Glutamatergic neuron (in vitro differentiated cells): ENCODE measurements around the gene AK8. TPM values are rescaled to one million over a fixed set of nuclear protein-coding genes. Genes with fewer than 3 reads are reported as not detected.

Source experiments
- DNase-seq: peaks from one replicate; pipeline ENCODE4 v3.0.0; 2022
- H3K27ac Mint-ChIP-seq: one replicate; pipeline ENCODE4 v1.8.0; 2020; ENCODE audit warnings: mild to moderate bottlenecking, mixed read lengths, inconsistent platforms; ENCODE audit not compliant: unreplicated experiment
- H3K27me3 Mint-ChIP-seq: one replicate; pipeline ENCODE4 v1.8.0; 2020; ENCODE audit warnings: mild to moderate bottlenecking, moderate library complexity, mixed read lengths, inconsistent platforms; ENCODE audit not compliant: unreplicated experiment
- H3K36me3 Mint-ChIP-seq: one replicate; pipeline ENCODE4 v1.8.0; 2020; ENCODE audit warnings: mild to moderate bottlenecking, mixed read lengths, inconsistent platforms; ENCODE audit not compliant: unreplicated experiment
- H3K4me1 Mint-ChIP-seq: one replicate; pipeline ENCODE4 v1.8.0; 2020; ENCODE audit warnings: mild to moderate bottlenecking, low read depth, mixed read lengths, inconsistent platforms; ENCODE audit not compliant: unreplicated experiment
- H3K4me3 Mint-ChIP-seq: one replicate; pipeline ENCODE4 v1.8.0; 2020; ENCODE audit warnings: mild to moderate bottlenecking, mixed read lengths, inconsistent platforms; ENCODE audit not compliant: unreplicated experiment
- H3K9me3 Mint-ChIP-seq: one replicate; pipeline ENCODE4 v1.8.0; 2020; ENCODE audit warnings: mild to moderate bottlenecking, moderate library complexity, mixed read lengths, inconsistent platforms; ENCODE audit not compliant: unreplicated experiment
- total RNA-seq: library from RNA; stranded (reverse); fragmentation: NEBNext Ultra II Directional; extraction: Animal tissue kit (Norgen Biotek cat#: 25700); gene quantifications from one replicate; pipeline ENCODE4 v1.2.1, GENCODE V29; 2021; ENCODE audit not compliant: unreplicated experiment
- TF ChIP-seq, protein P1 (sequence below): fragments of 200-600 bp; sonication (generic); IDR thresholded peaks from one replicate; pipeline ENCODE4 v1.5.0; 2021; ENCODE audit not compliant: partially characterized antibody, unreplicated experiment

The AK8 gene
- total RNA-seq, 1 donor from 2014 or later: 0.44 TPM

- H3K36me3 Mint-ChIP-seq: peaks cover 5% of the 10 kb centered on the region
- peaks cover 7% of the 10 kb centered on the region for H3K9me3 Mint-ChIP-seq
- TF ChIP-seq, protein P1, sequence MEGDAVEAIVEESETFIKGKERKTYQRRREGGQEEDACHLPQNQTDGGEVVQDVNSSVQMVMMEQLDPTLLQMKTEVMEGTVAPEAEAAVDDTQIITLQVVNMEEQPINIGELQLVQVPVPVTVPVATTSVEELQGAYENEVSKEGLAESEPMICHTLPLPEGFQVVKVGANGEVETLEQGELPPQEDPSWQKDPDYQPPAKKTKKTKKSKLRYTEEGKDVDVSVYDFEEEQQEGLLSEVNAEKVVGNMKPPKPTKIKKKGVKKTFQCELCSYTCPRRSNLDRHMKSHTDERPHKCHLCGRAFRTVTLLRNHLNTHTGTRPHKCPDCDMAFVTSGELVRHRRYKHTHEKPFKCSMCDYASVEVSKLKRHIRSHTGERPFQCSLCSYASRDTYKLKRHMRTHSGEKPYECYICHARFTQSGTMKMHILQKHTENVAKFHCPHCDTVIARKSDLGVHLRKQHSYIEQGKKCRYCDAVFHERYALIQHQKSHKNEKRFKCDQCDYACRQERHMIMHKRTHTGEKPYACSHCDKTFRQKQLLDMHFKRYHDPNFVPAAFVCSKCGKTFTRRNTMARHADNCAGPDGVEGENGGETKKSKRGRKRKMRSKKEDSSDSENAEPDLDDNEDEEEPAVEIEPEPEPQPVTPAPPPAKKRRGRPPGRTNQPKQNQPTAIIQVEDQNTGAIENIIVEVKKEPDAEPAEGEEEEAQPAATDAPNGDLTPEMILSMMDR: no peak
- DNase-seq: no peak
- H3K4me3 Mint-ChIP-seq: no peak overlapping the region
- H3K4me1 Mint-ChIP-seq: no peaks in the 10 kb centered on the region
- no peak overlapping the region for H3K27ac Mint-ChIP-seq
- H3K27me3 Mint-ChIP-seq: peaks cover 12% of the 10 kb centered on the region
Observed at GRCh38 chr9:132793606-132794580, 84.2 kb downstream of the AK8 start.

GRCh38 chr9:132792547-132792946, 85.5 kb downstream of the AK8 start:
- H3K9me3 Mint-ChIP-seq: peaks cover 7% of the 10 kb centered on the region
- H3K4me1 Mint-ChIP-seq: no peaks in the 10 kb centered on the region
- no peak for DNase-seq
- H3K27ac Mint-ChIP-seq: no peak overlapping the region
- H3K4me3 Mint-ChIP-seq: no peak overlapping the region
- H3K36me3 Mint-ChIP-seq: peaks cover 18% of the 10 kb centered on the region
- TF ChIP-seq, protein P1: no peak
- H3K27me3 Mint-ChIP-seq: peaks cover 12% of the 10 kb centered on the region

- Mint-ChIP-seq H3K27ac (no peak overlapping the region), H3K4me3 (no peak overlapping the region), H3K36me3 (peaks cover 21% of the 10 kb centered on the region), H3K27me3 (peaks cover 11% of the 10 kb centered on the region), H3K4me1 (no peaks in the 10 kb centered on the region), H3K9me3 (peaks cover 8% of the 10 kb centered on the region)
- no peak for DNase-seq
- TF ChIP-seq, protein P1: no peak
Observed at GRCh38 chr9:132791699-132792240, 86.3 kb downstream of the AK8 start.

- Mint-ChIP-seq H3K27me3 (peaks cover 9% of the 10 kb centered on the region), H3K4me3 (no peak overlapping the region), H3K27ac (no peak overlapping the region), H3K9me3 (peaks cover 8% of the 10 kb centered on the region), H3K4me1 (no peaks in the 10 kb centered on the region), H3K36me3 (peaks cover 22% of the 10 kb centered on the region)
- TF ChIP-seq, protein P1: no peak
- DNase-seq: no peak
Observed at GRCh38 chr9:132789719-132790118, 88.4 kb downstream of the AK8 start.

GRCh38 chr9:132788378-132788777, 89.7 kb downstream of the AK8 start:
- peaks cover 22% of the 10 kb centered on the region for H3K36me3 Mint-ChIP-seq

More at GRCh38 chr9:132788378-132788777, 89.7 kb downstream of the AK8 start:
- Mint-ChIP-seq H3K27ac (no peak overlapping the region), H3K4me1 (no peaks in the 10 kb centered on the region), H3K27me3 (peaks cover 7% of the 10 kb centered on the region), H3K9me3 (peaks cover 8% of the 10 kb centered on the region), H3K4me3 (no peak overlapping the region)
- TF ChIP-seq, protein P1: no peak
- DNase-seq: no peak
